Hematopoietic multipotent progenitor cell treated with erythropoietin and hydrocortisone succinate and interleukin-3 and kit ligand, for 6 days (in vitro differentiated cells): ENCODE data around the gene PARD6A.

ENCODE experiments used
- DNase-seq: peaks from one replicate; pipeline ENCODE4 v3.0.0-alpha.2; 2015

Gene PARD6A

GRCh38 chr16:67697422-67698185 is 36.8 kb downstream of the PARD6A start:
- DNase-seq, result peak; percentile 27

DNA sequence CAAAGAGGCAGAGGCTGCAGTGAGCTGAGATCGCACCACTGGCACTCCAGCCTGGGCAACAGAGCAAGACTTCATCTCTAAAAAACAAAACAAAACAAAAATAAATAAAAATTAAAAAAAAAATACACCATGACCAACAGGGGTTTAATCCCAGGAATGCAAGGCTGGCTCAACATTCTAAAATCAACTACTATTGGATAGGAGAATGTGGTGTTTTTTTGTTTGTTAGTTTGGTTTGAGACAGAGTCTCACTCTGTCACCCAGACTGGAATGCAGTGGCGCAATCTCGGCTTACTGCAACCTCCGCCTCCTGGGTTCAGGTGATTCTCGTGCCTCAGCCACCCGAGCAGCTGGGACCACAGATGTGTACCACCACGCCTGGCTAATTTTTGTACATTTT is 38.5 kb downstream of the PARD6A start:
- DNase-seq, result no peak

DNA sequence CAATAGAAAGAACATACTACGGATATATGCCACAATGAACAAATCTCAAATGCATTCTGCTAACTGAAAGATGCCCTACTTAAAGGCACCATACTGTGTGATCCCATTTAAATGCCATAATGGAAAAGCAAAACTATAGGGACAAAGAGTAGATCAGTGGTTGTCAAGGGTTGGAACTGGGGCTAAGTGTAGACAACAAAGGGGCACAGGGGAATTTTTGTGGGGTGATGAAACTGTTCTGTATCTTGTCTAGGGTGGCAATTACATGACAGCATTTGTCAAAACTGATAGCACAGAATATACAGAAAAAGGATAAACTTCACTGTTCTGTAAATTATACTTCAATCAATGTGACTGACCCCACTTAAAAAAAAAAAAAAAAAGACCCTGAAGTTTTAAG is 40.7 kb downstream of the PARD6A start:
- DNase-seq, result no peak

DNA sequence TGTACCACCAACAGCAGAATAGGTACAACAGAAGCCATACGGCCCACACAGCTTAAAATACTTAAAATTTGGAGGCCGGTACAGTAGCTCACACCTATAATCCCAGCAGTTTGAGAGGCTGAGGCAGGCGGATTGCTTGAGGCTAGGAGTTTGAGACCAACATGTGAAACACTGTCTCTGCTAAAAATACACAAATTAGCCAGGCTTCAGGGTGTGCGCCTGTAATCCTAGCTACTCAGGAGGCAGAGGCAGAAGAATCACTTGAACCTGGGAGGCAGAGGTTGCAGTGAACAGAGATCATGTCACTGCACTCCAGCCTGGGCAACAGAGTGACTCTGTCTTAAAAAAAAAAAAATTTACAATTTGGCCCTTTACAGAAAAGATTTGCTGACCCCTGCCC is 41.4 kb downstream of the PARD6A start:
- no peak for DNase-seq

DNA sequence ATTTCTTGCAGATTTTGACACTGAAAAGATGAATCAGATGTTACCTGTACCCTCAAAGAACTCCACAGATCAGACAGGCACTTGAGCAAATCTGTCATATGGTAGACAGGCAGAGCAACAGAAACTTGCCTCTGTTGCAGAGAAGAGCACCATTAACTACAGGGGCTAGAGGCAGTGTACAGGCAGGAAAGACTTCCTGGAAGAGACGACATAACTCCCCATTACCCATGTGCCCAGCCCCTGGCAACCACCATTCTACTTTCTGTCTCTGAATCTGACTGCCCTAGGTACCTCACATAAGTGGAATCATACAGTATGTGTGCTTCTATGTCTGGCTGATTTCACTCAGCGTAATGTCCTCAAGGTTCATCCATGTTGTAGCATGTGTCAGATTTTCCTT is 42.9 kb downstream of the PARD6A start:
- no peak for DNase-seq

- no peak for DNase-seq
Observed at GRCh38 chr16:67704110-67704509, 43.4 kb downstream of the PARD6A start.

DNA sequence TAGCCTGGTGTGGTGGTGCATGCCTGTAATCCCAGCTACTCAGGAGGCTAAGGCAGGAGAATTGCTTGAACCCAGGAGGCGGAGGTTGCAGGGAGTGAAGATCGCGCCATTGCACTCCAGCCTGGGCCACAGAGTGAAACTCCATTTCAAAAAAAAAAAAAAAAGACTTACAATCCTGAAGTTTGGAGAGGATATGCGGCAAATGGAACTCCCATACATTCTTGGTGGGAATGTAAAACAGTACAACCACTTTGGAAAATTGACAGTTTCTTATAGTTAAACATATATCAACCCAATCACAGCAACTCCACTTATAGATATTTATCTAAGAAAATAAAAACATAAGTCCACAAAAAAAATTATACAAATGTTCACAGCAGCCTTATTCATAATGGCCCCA is 46.5 kb downstream of the PARD6A start:
- no peak for DNase-seq

- DNase-seq, result no peak
Observed at GRCh38 chr16:67707790-67708189, 47.0 kb downstream of the PARD6A start.

DNA sequence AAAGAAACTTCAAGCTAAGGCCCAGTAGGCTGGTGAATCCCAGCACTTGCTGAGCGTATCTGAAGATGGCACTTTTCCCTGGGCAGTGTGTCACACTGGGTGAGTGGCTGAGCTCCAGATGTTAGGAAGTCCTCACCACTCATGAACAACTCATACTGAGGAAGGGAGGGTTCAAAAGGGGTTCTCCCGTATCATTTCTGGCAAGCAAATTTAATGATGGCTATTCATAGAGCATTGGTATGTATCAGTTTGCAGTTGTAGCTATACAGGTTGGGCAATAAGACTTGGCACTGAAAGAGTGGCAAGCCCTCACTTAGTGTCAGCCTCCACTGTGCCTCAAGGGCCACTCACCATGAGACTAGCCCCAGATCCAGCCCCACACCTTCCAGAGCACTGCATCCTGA is 47.6 kb downstream of the PARD6A start:
- no peak for DNase-seq

GRCh38 chr16:67709050-67709449 is 48.3 kb downstream of the PARD6A start:
- DNase-seq, result no peak

DNA sequence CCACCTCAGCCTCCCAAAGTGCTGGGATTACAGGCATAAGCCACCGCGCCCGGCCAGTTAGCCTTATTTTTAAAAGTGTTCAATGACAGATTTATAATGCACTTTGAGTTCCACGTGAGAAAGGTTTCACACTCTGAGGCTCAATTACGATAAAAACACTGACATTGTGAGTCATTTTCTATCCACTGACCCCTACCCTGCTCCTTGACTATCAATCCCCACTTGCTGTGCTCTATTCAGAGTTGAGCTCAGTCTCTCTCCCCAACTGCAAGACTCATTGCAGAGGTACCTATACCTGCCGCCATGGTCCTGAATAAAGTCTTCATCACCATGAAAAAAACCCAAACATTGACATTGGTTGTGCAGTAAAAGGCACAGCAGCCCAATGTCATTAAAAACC is 49.8 kb downstream of the PARD6A start:
- DNase-seq, result no peak
